Measurements from ENCODE around the gene GRM2.

GRM2 gene

GRCh38 chr3:51686512-51687215, 20.2 kb upstream of the GRM2 start:
- TF ChIP-seq CTCF (IDR thresholded peaks at IDR 0.05; ENCODE audit: extremely low read depth, missing control alignments) = no peak
- peak; percentile 59 for DNase-seq (ENCODE audit: low spot score)

GRCh38 chr3:51687431-51688205, 19.2 kb upstream of the GRM2 start:
- no peak for DNase-seq (ENCODE audit: low spot score)
- no peak for TF ChIP-seq CTCF (IDR thresholded peaks at IDR 0.05; ENCODE audit: extremely low read depth, missing control alignments)

GRCh38 chr3:51688206-51688600, 18.7 kb upstream of the GRM2 start:
- DNase-seq (ENCODE audit: low spot score) = no peak
- no peak for TF ChIP-seq CTCF (IDR thresholded peaks at IDR 0.05; ENCODE audit: extremely low read depth, missing control alignments)

- no peak for DNase-seq (ENCODE audit: low spot score)
- TF ChIP-seq CTCF (IDR thresholded peaks at IDR 0.05; ENCODE audit: extremely low read depth, missing control alignments) = no peak
These were observed 15.8 kb upstream of the GRM2 start for GRCh38 chr3:51691021-51691420.

- DNase-seq (ENCODE audit: low spot score) = no peak
- TF ChIP-seq CTCF (IDR thresholded peaks at IDR 0.05; ENCODE audit: extremely low read depth, missing control alignments) = no peak
These were observed 14.9 kb upstream of the GRM2 start for GRCh38 chr3:51691949-51692348.

- no peak for TF ChIP-seq CTCF (IDR thresholded peaks at IDR 0.05; ENCODE audit: extremely low read depth, missing control alignments)
- no peak for DNase-seq (ENCODE audit: low spot score)
These were observed 13.9 kb upstream of the GRM2 start for GRCh38 chr3:51692980-51693395.

- TF ChIP-seq CTCF (IDR thresholded peaks at IDR 0.05; ENCODE audit: extremely low read depth, missing control alignments) = no peak
- no peak for DNase-seq (ENCODE audit: low spot score)
These were observed 9.9 kb upstream of the GRM2 start for GRCh38 chr3:51696954-51697353.
